ENCODE data around the gene DCUN1D3.

The DCUN1D3 gene

GRCh38 chr16:20881503-20881878 is 18.7 kb downstream of the DCUN1D3 start:
- TF ChIP-seq, protein P1, sequence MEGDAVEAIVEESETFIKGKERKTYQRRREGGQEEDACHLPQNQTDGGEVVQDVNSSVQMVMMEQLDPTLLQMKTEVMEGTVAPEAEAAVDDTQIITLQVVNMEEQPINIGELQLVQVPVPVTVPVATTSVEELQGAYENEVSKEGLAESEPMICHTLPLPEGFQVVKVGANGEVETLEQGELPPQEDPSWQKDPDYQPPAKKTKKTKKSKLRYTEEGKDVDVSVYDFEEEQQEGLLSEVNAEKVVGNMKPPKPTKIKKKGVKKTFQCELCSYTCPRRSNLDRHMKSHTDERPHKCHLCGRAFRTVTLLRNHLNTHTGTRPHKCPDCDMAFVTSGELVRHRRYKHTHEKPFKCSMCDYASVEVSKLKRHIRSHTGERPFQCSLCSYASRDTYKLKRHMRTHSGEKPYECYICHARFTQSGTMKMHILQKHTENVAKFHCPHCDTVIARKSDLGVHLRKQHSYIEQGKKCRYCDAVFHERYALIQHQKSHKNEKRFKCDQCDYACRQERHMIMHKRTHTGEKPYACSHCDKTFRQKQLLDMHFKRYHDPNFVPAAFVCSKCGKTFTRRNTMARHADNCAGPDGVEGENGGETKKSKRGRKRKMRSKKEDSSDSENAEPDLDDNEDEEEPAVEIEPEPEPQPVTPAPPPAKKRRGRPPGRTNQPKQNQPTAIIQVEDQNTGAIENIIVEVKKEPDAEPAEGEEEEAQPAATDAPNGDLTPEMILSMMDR (conservative IDR thresholded peaks at IDR 0.05) = no peak
- no peak overlapping the region for H3K27ac ChIP-seq

DNA sequence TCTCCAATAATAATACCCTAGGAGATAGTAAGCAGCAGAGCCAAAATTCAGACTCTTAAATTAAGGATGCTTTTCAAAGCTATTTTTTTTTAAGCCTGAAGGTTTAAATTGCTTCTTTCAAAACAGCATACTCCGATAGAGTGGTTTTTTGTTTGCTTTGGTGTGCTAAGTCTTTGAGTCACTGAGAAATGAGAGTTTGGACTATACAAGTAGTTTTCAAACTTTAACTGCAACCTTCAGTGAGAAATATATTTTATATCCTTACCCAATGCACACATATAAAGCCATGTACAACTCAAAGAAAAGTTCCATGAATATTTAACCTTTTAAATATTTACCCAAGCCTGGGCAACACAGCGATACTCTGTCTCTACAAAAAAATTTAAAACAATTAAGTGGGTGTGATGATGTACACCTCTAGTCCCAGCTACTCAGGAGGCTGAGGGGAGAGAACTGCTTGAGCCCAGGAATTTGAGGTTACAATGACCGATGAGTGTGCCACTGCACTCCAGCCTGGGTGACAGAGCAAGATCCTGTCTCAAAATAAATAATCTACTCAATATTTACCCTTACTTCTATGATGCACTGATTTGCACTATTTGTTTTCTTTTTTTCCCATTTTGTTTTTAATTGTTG is 19.2 kb downstream of the DCUN1D3 start:
- H3K27ac ChIP-seq = no peak overlapping the region
- TF ChIP-seq, protein P1 (conservative IDR thresholded peaks at IDR 0.05) = no peak

GRCh38 chr16:20879175-20880040 is 20.8 kb downstream of the DCUN1D3 start:
- TF ChIP-seq, protein P1 (conservative IDR thresholded peaks at IDR 0.05) = no peak
- no peak overlapping the region for H3K27ac ChIP-seq

- H3K27ac ChIP-seq = no peak overlapping the region
- TF ChIP-seq, protein P1 (conservative IDR thresholded peaks at IDR 0.05) = no peak
Observed at GRCh38 chr16:20878682-20879147, 21.4 kb downstream of the DCUN1D3 start.

- TF ChIP-seq, protein P1 (conservative IDR thresholded peaks at IDR 0.05) = no peak
- peak overlapping the region; percentile 71 for H3K27ac ChIP-seq
Observed at GRCh38 chr16:20875355-20875650, 24.9 kb downstream of the DCUN1D3 start.

DNA sequence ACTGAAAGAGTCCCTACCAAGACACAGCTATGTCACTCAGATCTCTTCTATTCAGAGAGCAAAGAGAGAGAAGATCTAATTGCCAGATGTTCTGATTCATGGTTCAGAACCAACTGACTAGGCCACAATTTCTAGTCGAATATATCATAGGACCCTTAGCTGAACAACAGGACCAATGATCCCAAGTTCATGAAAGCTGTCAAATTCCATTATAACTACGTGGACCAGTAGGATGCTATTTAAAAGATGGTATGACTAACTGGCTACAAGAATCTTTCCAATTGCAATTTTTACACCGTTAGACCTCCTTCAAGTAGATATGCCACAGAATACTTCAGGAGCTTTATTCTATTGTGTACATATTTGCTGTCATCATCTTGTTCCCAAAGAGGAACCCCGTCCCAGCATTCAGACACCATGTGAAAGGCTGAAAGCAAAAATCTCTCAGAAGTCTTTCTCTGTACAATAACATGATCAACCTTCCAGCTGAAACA is 26.0 kb downstream of the DCUN1D3 start:
- TF ChIP-seq, protein P1 (conservative IDR thresholded peaks at IDR 0.05) = no peak
- H3K27ac ChIP-seq = peak overlapping the region; percentile 71

- peak overlapping the region; percentile 71 for H3K27ac ChIP-seq
- TF ChIP-seq, protein P1 (conservative IDR thresholded peaks at IDR 0.05) = no peak
Observed at GRCh38 chr16:20873331-20873730, 26.8 kb downstream of the DCUN1D3 start.

Measured in VCaP (cell line).